ENCODE measurements around the gene FBXL2. TPM values are rescaled to one million over a fixed set of nuclear protein-coding genes. Genes with fewer than 3 reads are reported as not detected.

FBXL2 gene
- total and polyA plus RNA-seq, 11 donors, result 0.91 to 5.8 (median 1.8) TPM

- intact Hi-C loops (cut with DNase I), result loop anchor here in 1 of 10 donors (10.0 kb wide), 2 partner anchors 285 to 365 kb away; partner anchors contain the start of genes CLASP2 and PDCD6IP
- Histone ChIP-seq H3K27ac (no peak overlapping the region), H3K4me1 (peaks cover 0 to 87% (median 42%) of the 10 kb centered on the region in 12 donors), H3K9me3 (no peaks in the 10 kb centered on the region), H3K36me3 (peaks cover 0 to 5% (median 0%) of the 10 kb centered on the region in 9 donors), H3K4me3 (no peak overlapping the region), H3K27me3 (no peaks in the 10 kb centered on the region)
- 75 to 88% (median 81%) methylated on average over 1 of the region's 1 CpG for WGBS, 4 donors
- TF ChIP-seq POLR2A (IDR thresholded peaks at IDR 0.05), result no peak
- TF ChIP-seq, protein P1, sequence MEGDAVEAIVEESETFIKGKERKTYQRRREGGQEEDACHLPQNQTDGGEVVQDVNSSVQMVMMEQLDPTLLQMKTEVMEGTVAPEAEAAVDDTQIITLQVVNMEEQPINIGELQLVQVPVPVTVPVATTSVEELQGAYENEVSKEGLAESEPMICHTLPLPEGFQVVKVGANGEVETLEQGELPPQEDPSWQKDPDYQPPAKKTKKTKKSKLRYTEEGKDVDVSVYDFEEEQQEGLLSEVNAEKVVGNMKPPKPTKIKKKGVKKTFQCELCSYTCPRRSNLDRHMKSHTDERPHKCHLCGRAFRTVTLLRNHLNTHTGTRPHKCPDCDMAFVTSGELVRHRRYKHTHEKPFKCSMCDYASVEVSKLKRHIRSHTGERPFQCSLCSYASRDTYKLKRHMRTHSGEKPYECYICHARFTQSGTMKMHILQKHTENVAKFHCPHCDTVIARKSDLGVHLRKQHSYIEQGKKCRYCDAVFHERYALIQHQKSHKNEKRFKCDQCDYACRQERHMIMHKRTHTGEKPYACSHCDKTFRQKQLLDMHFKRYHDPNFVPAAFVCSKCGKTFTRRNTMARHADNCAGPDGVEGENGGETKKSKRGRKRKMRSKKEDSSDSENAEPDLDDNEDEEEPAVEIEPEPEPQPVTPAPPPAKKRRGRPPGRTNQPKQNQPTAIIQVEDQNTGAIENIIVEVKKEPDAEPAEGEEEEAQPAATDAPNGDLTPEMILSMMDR (IDR thresholded peaks at IDR 0.05), result no peak
- no peak for DNase-seq
- no peak for ATAC-seq
These were observed 152.8 kb downstream of the FBXL2 start for GRCh38 chr3:33430061-33430460.

- Histone ChIP-seq H3K9me3 (no peaks in the 10 kb centered on the region), H3K27ac (no peak overlapping the region), H3K36me3 (no peaks in the 10 kb centered on the region), H3K4me1 (peaks cover 0 to 87% (median 44%) of the 10 kb centered on the region in 12 donors), H3K4me3 (no peak overlapping the region), H3K27me3 (no peaks in the 10 kb centered on the region)
- no peak for TF ChIP-seq POLR2A (IDR thresholded peaks at IDR 0.05)
- TF ChIP-seq, protein P1 (IDR thresholded peaks at IDR 0.05), result no peak
- intact Hi-C loops (cut with DNase I), result loop anchor here in 1 of 10 donors (10.0 kb wide), 2 partner anchors 284 to 364 kb away; partner anchors contain the start of genes CLASP2 and PDCD6IP
- DNase-seq, result no peak
- 88 to 94% (median 91%) methylated on average over 4 of the region's 4 CpGs for WGBS, 4 donors
- no peak for ATAC-seq
These were observed 153.3 kb downstream of the FBXL2 start for GRCh38 chr3:33430571-33430970.

DNA sequence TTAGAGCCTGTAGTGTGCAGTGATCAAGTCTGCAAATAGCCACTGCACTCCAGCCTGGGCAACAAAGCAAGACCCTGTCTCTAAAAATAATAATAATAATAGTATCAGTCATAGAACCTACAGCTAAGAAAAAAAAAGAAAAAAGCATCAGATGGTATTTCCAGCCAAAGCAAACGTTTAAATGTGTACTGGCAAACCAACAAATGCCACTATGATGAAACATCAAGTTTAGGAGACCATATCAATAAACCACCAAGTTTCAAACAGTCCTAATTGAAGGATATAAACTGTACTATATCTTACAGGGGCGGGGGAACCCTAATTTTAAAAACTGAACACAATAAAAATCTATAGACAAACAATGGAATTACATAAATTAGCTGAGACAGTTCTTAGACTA, 156.6 kb downstream of the FBXL2 start:
- Histone ChIP-seq H3K4me1 (peaks cover 5 to 98% (median 60%) of the 10 kb centered on the region in 12 donors), H3K4me3 (no peak overlapping the region), H3K27me3 (no peaks in the 10 kb centered on the region), H3K9me3 (no peaks in the 10 kb centered on the region), H3K27ac (no peak overlapping the region), H3K36me3 (no peaks in the 10 kb centered on the region)
- TF ChIP-seq, protein P1 (IDR thresholded peaks at IDR 0.05), result no peak
- TF ChIP-seq POLR2A (IDR thresholded peaks at IDR 0.05), result no peak
- intact Hi-C loops (cut with DNase I), result loop anchor here in 1 of 10 donors (10.0 kb wide), 2 partner anchors 281 to 361 kb away; partner anchors contain the start of genes CLASP2 and PDCD6IP
- DNase-seq (no peak), ATAC-seq (no peak)
- WGBS, 4 donors, result 52 to 62% (median 53%) methylated on average over 2 of the region's 2 CpGs

Other genes with a start within 250 kb of the FBXL2 start
- 10 to 100 TPM; 19.2 to 54.3 (median 23.2) TPM for gene GLB1, start 180.3 kb upstream of the FBXL2 start, total RNA-seq
- 10 to 100 TPM in 1 of 2 donors, 1 to 10 TPM in 1; 5.2 to 16.9 TPM for gene GLB1, start 180.3 kb upstream of the FBXL2 start, polyA plus RNA-seq
- gene TMPPE, start 180.3 kb upstream of the FBXL2 start, total RNA-seq, result 1 to 10 TPM; 3.7 to 9.3 (median 5.7) TPM
- 1 to 10 TPM in 1 of 2 donors, under 1 TPM in 1; 0.61 to 2.1 TPM for gene TMPPE, start 180.3 kb upstream of the FBXL2 start, polyA plus RNA-seq
- gene CRTAP, start 163.4 kb upstream of the FBXL2 start, total RNA-seq, result 100 to 1,000 TPM in 4 of 9 donors, 10 to 100 TPM in 5; 62.6 to 148 (median 92.7) TPM
- 10 to 100 TPM; 16.1 to 64.4 TPM for gene CRTAP, start 163.4 kb upstream of the FBXL2 start, polyA plus RNA-seq
- gene SUSD5, start 58.6 kb upstream of the FBXL2 start, total RNA-seq, result 10 to 100 TPM in 1 of 9 donors, 1 to 10 TPM in 5, under 1 TPM in 3; 0.49 to 20.3 (median 1.6) TPM
- gene SUSD5, start 58.6 kb upstream of the FBXL2 start, polyA plus RNA-seq, result under 1 TPM; 0.57 to 0.80 TPM
- 10 to 100 TPM; 33.0 to 53.5 (median 46.6) TPM for gene UBP1, start 163.0 kb downstream of the FBXL2 start, total RNA-seq
- gene UBP1, start 163.0 kb downstream of the FBXL2 start, polyA plus RNA-seq, result 10 to 100 TPM; 11.8 to 41.3 TPM